NCI-H510A (cell line): ENCODE data around the gene CCKAR.

Experiments used
- DNase-seq: peaks from one replicate; lab custom pipeline; 2025; lab: John Stamatoyannopoulos, UW

The CCKAR gene

GRCh38 chr4:26489101-26489985 lies 941 bp downstream of the CCKAR start:
- DNase-seq: no peak

GRCh38 chr4:26485684-26486083 lies 4.6 kb downstream of the CCKAR start:
- no peak for DNase-seq

GRCh38 chr4:26484516-26484915 lies 5.8 kb downstream of the CCKAR start:
- DNase-seq: no peak

GRCh38 chr4:26484032-26484515 lies 6.2 kb downstream of the CCKAR start:
- DNase-seq: no peak

- no peak for DNase-seq
Measured at GRCh38 chr4:26482508-26483462, 7.5 kb downstream of the CCKAR start.

GRCh38 chr4:26478330-26478729 lies 12.0 kb downstream of the CCKAR start:
- no peak for DNase-seq

- DNase-seq: no peak
Measured at GRCh38 chr4:26476545-26476944, 13.7 kb downstream of the CCKAR start.

GRCh38 chr4:26475716-26476115 lies 14.6 kb downstream of the CCKAR start:
- DNase-seq: no peak

- DNase-seq: no peak
Measured at GRCh38 chr4:26474551-26474950, 15.7 kb downstream of the CCKAR start.

- DNase-seq: no peak
Measured at GRCh38 chr4:26473893-26474292, 16.4 kb downstream of the CCKAR start.

GRCh38 chr4:26471890-26472289 lies 18.4 kb downstream of the CCKAR start:
- DNase-seq: no peak

GRCh38 chr4:26468977-26469376 lies 21.3 kb downstream of the CCKAR start:
- no peak for DNase-seq

GRCh38 chr4:26468283-26468949 lies 21.9 kb downstream of the CCKAR start:
- no peak for DNase-seq

GRCh38 chr4:26467724-26468123 lies 22.6 kb downstream of the CCKAR start:
- DNase-seq: no peak

- DNase-seq: no peak
Measured at GRCh38 chr4:26466578-26467270, 23.6 kb downstream of the CCKAR start.

- DNase-seq: no peak
Measured at GRCh38 chr4:26464420-26465095, 25.7 kb downstream of the CCKAR start.

- no peak for DNase-seq
Measured at GRCh38 chr4:26463386-26463785, 26.9 kb downstream of the CCKAR start.

GRCh38 chr4:26462874-26463273 lies 27.4 kb downstream of the CCKAR start:
- no peak for DNase-seq

GRCh38 chr4:26459756-26460530 lies 30.3 kb downstream of the CCKAR start:
- DNase-seq: no peak
